ENCODE measurements around the gene MBIP.

The MBIP gene

GRCh38 chr14:36363704-36364103 lies 43.3 kb upstream of the MBIP start:
- no peaks in the 10 kb centered on the region for H3K79me2 ChIP-seq (ENCODE audit: low read length)
- no peak overlapping the region for H3K4me2 ChIP-seq (ENCODE audit: low read depth, low read length)
- H3K9me2 ChIP-seq (replicated peaks; ENCODE audit: insufficient read depth, low read length), result no peaks in the 10 kb centered on the region
- H3K4me3 ChIP-seq (ENCODE audit: low read length), result no peak overlapping the region
- H3K9me3 ChIP-seq (replicated peaks; ENCODE audit: insufficient read depth, low read length), result no peaks in the 10 kb centered on the region
- no peaks in the 10 kb centered on the region for H3K36me3 ChIP-seq (replicated peaks; ENCODE audit: insufficient read depth, low read length)
- H3K4me1 ChIP-seq (ENCODE audit: low read length), result no peaks in the 10 kb centered on the region
- H2AFZ ChIP-seq (ENCODE audit: low read length), result no peak overlapping the region
- no peak overlapping the region for H3K9ac ChIP-seq (ENCODE audit: low read length)
- TF ChIP-seq EZH2 (optimal IDR thresholded peaks at IDR 0.05; ENCODE audit: low read depth, low read length) (no peak), CTCF (IDR thresholded peaks at IDR 0.05; ENCODE audit: low read length) (no peak), EZH2phosphoT487 (IDR thresholded peaks at IDR 0.05; ENCODE audit: low read length) (no peak)
- no peaks in the 10 kb centered on the region for H4K20me1 ChIP-seq (ENCODE audit: insufficient read depth, low read length)
- H3K27me3 ChIP-seq (replicated peaks; ENCODE audit: insufficient read depth, low read length), result no peaks in the 10 kb centered on the region
- H3K27ac ChIP-seq (ENCODE audit: low read length), result no peak overlapping the region
- no peak for DNase-seq
- no peaks in the 10 kb centered on the region for H3F3A ChIP-seq (ENCODE audit: insufficient read depth, low read length)

- H3K79me2 ChIP-seq (ENCODE audit: low read length), result no peaks in the 10 kb centered on the region
- H3K27me3 ChIP-seq (replicated peaks; ENCODE audit: insufficient read depth, low read length), result no peaks in the 10 kb centered on the region
- no peak overlapping the region for H3K9ac ChIP-seq (ENCODE audit: low read length)
- TF ChIP-seq EZH2phosphoT487 (IDR thresholded peaks at IDR 0.05; ENCODE audit: low read length), result no peak
- TF ChIP-seq CTCF (IDR thresholded peaks at IDR 0.05; ENCODE audit: low read length), result no peak
- TF ChIP-seq EZH2 (optimal IDR thresholded peaks at IDR 0.05; ENCODE audit: low read depth, low read length), result no peak
- no peak overlapping the region for H3K4me2 ChIP-seq (ENCODE audit: low read depth, low read length)
- no peak overlapping the region for H2AFZ ChIP-seq (ENCODE audit: low read length)
- H3K27ac ChIP-seq (ENCODE audit: low read length), result no peak overlapping the region
- no peaks in the 10 kb centered on the region for H3F3A ChIP-seq (ENCODE audit: insufficient read depth, low read length)
- H3K4me1 ChIP-seq (ENCODE audit: low read length), result no peaks in the 10 kb centered on the region
- no peak overlapping the region for H3K4me3 ChIP-seq (ENCODE audit: low read length)
- no peaks in the 10 kb centered on the region for H3K36me3 ChIP-seq (replicated peaks; ENCODE audit: insufficient read depth, low read length)
- H3K9me2 ChIP-seq (replicated peaks; ENCODE audit: insufficient read depth, low read length), result no peaks in the 10 kb centered on the region
- no peaks in the 10 kb centered on the region for H3K9me3 ChIP-seq (replicated peaks; ENCODE audit: insufficient read depth, low read length)
- DNase-seq, result no peak
- no peaks in the 10 kb centered on the region for H4K20me1 ChIP-seq (ENCODE audit: insufficient read depth, low read length)
Observed at GRCh38 chr14:36362648-36363047, 42.2 kb upstream of the MBIP start.

- TF ChIP-seq CTCF (IDR thresholded peaks at IDR 0.05; ENCODE audit: low read length) (no peak), EZH2 (optimal IDR thresholded peaks at IDR 0.05; ENCODE audit: low read depth, low read length) (no peak), EZH2phosphoT487 (IDR thresholded peaks at IDR 0.05; ENCODE audit: low read length) (no peak)
- H3K27ac ChIP-seq (ENCODE audit: low read length), result no peak overlapping the region
- no peaks in the 10 kb centered on the region for H3K27me3 ChIP-seq (replicated peaks; ENCODE audit: insufficient read depth, low read length)
- DNase-seq, result no peak
- no peak overlapping the region for H2AFZ ChIP-seq (ENCODE audit: low read length)
- no peak overlapping the region for H3K9ac ChIP-seq (ENCODE audit: low read length)
- H3K79me2 ChIP-seq (ENCODE audit: low read length), result no peaks in the 10 kb centered on the region
- no peaks in the 10 kb centered on the region for H3K36me3 ChIP-seq (replicated peaks; ENCODE audit: insufficient read depth, low read length)
- no peaks in the 10 kb centered on the region for H3K9me3 ChIP-seq (replicated peaks; ENCODE audit: insufficient read depth, low read length)
- no peak overlapping the region for H3K4me2 ChIP-seq (ENCODE audit: low read depth, low read length)
- H3F3A ChIP-seq (ENCODE audit: insufficient read depth, low read length), result no peaks in the 10 kb centered on the region
- no peaks in the 10 kb centered on the region for H3K4me1 ChIP-seq (ENCODE audit: low read length)
- H3K9me2 ChIP-seq (replicated peaks; ENCODE audit: insufficient read depth, low read length), result no peaks in the 10 kb centered on the region
- H3K4me3 ChIP-seq (ENCODE audit: low read length), result no peak overlapping the region
- H4K20me1 ChIP-seq (ENCODE audit: insufficient read depth, low read length), result no peaks in the 10 kb centered on the region
Observed at GRCh38 chr14:36361210-36361853, 40.9 kb upstream of the MBIP start.
